ENCODE measurements around the gene MGAT4C. TPM values are rescaled to one million over a fixed set of nuclear protein-coding genes. Genes with fewer than 3 reads are reported as not detected.

MGAT4C gene
- total and polyA plus RNA-seq, 2 of the 8 experiments (the other 6 are each of a cell fraction or from before 2014, with no cell fraction given), result 1.6 to 2.5 TPM

GRCh38 chr12:85949253-85949652 is 306.9 kb downstream of the MGAT4C start:
- no peaks in the 10 kb centered on the region for H4K20me1 ChIP-seq (replicated peaks in 1 of 2; ENCODE audit: control insufficient read depth in 1 of 2, insufficient read depth in 2 of 2, low read length in 2 of 2)
- H2BK5ac ChIP-seq (ENCODE audit: low read depth, low read length), result peak overlapping the region; percentile 100
- H2BK12ac ChIP-seq (ENCODE audit: low read depth, low read length), result peak overlapping the region; percentile 84; the same call in 1 of the 2 replicates
- peak; percentile 92 for FAIRE-seq
- no peak overlapping the region; a peak in 2 of 7 replicates for H3K9ac ChIP-seq (replicated peaks in 1 of 4; ENCODE audit: extremely low read depth in 1 of 4, low read depth in 3 of 4, low read length in 3 of 4)
- H2BK20ac ChIP-seq (ENCODE audit: low read length), result no peak overlapping the region; the same call in 1 of the 2 replicates
- H3K23ac ChIP-seq (ENCODE audit: insufficient read length), result no peak overlapping the region
- H3K14ac ChIP-seq (ENCODE audit: insufficient read length), result no peak overlapping the region
- H3K18ac ChIP-seq (ENCODE audit: extremely low read depth, low read length), result peak overlapping the region; percentile 94; the same call in 1 of the 2 replicates
- no peaks in the 10 kb centered on the region for H3K79me2 ChIP-seq (ENCODE audit: control insufficient read depth in 1 of 2, insufficient read depth in 2 of 2, low read length in 2 of 2)
- peak overlapping the region; percentile 77 for H4K5ac ChIP-seq (ENCODE audit: insufficient read length, low read depth, low read length)
- no peak overlapping the region for H2BK15ac ChIP-seq (ENCODE audit: low read length)
- H4K91ac ChIP-seq (replicated peaks; ENCODE audit: insufficient read length, low read length), result peak overlapping the region; percentile 99
- H2AK5ac ChIP-seq (ENCODE audit: low read depth, low read length), result no peak overlapping the region
- H3K4me1 ChIP-seq (replicated peaks in 1 of 4; ENCODE audit: control insufficient read depth in 3 of 4, insufficient read depth in 4 of 4, low read length in 3 of 4), result peaks cover 2 to 23% (median 12%) of the 10 kb centered on the region in 4 experiments; a peak in 5 of 7 replicates
- no peak overlapping the region for H2AFZ ChIP-seq (ENCODE audit: low read length)
- H3K27ac ChIP-seq (ENCODE audit: low read depth, low read length), result peak overlapping the region; percentile 48; the same call in 1 of the 2 replicates
- ChIA-PET POLR2A (ENCODE audit: partially characterized antibody) (interaction anchor here (1.2 kb wide), 1 partner anchor 24 kb away, joined by 6 read pairs; no protein-coding TSS in a partner anchor), CTCF (ENCODE audit: partially characterized antibody) (interaction anchor here (0.6 to 10.0 kb wide), 8 partner anchors 20 to 1182 kb away, joined by 3 to 130 read pairs (median 4); no protein-coding TSS in a partner anchor)
- peak overlapping the region; percentile 87 for H3K4ac ChIP-seq (replicated peaks; ENCODE audit: insufficient read length, low read depth, low read length)
- H3K36me3 ChIP-seq (ENCODE audit: control insufficient read depth in 2 of 4, insufficient read depth in 4 of 4, low read length in 3 of 4), result peaks cover 0 to 4% (median 0%) of the 10 kb centered on the region in 4 experiments; a peak in 2 of 8 replicates
- H2BK120ac ChIP-seq (replicated peaks; ENCODE audit: low read depth, low read length), result peak overlapping the region; percentile 100
- no peaks in the 10 kb centered on the region for H3K79me1 ChIP-seq (ENCODE audit: low read depth, low read length)
- peaks cover 2% of the 10 kb centered on the region; the same call in 1 of the 2 replicates for H3K23me2 ChIP-seq (ENCODE audit: low read depth, low read length)
- peak overlapping the region in 1 of 4 experiments; percentile 38; a peak in 1 of 8 replicates for H3K4me3 ChIP-seq (ENCODE audit: extremely low read depth in 1 of 4, insufficient read depth in 2 of 4, low read depth in 3 of 4, low read length in 4 of 4)
- 7% methylated on average over 1 of the region's 1 CpG; no CpG with 5 or more reads in 1 of the 2 experiments for WGBS, 2 experiments (ENCODE audit: extremely low coverage in 1 of 2, insufficient coverage in 1 of 2, insufficient read length in 1 of 2, insufficient replicate concordance in 2 of 2, low coverage in 1 of 2, low lambda C conversion rate in 2 of 2, missing lambda C conversion rate in 1 of 2)
- H3K56ac ChIP-seq (replicated peaks; ENCODE audit: insufficient read length, low read depth, low read length), result peak overlapping the region; percentile 92
- peak overlapping the region; percentile 45 to 71 for H3K4me2 ChIP-seq (ENCODE audit: insufficient read depth in 1 of 2, low read depth in 2 of 2, low read length in 2 of 2)
- H3K9me3 ChIP-seq (ENCODE audit: insufficient read depth in 2 of 2, low read depth in 1 of 2, low read length in 1 of 2), result peaks cover 0 to 5% of the 10 kb centered on the region in 2 experiments; a peak in 1 of 4 replicates
- no peaks in the 10 kb centered on the region for H3K27me3 ChIP-seq (replicated peaks in 1 of 4; ENCODE audit: control insufficient read depth in 3 of 4, extremely low read depth in 1 of 4, insufficient read depth in 3 of 4, low read length in 3 of 4)
- peak in 1 of 2 experiments; percentile 36 for DNase-seq (ENCODE audit: low read depth in 1 of 2, low spot score in 2 of 2)
- no peak overlapping the region for H4K8ac ChIP-seq (ENCODE audit: extremely low read depth, insufficient read depth, low read length)
- TF ChIP-seq ASH2L (IDR thresholded peaks at IDR 0.05; ENCODE audit: low read length), result peak; percentile 44
- peak; percentile 70; the same call in 1 of the 2 replicates for TF ChIP-seq SP1 (IDR thresholded peaks at IDR 0.05; ENCODE audit: low read depth, low read length)
- peak; percentile 72 for TF ChIP-seq POU5F1 (IDR thresholded peaks at IDR 0.05; ENCODE audit: low read depth, low read length)
- peak; percentile 78 for TF ChIP-seq EGR1 (IDR thresholded peaks at IDR 0.05; ENCODE audit: borderline replicate concordance, low read depth, low read length)
- no peak for TF ChIP-seq RNF2 (IDR thresholded peaks at IDR 0.05; ENCODE audit: borderline replicate concordance, low read depth, low read length, missing control alignments, poor library complexity, severe bottlenecking)
- no peak for TF ChIP-seq USF2 (IDR thresholded peaks at IDR 0.05; ENCODE audit: low read length)
- 0 out of 2 replicates have a peak, but pooled peaks have one; percentile 29 for TF ChIP-seq TCF12 (IDR thresholded peaks at IDR 0.05; ENCODE audit: low read depth, low read length)
- peak in 1 of 2 experiments; percentile 99; a peak in 2 of 4 replicates for TF ChIP-seq HDAC2 (IDR thresholded peaks at IDR 0.05; ENCODE audit: borderline replicate concordance in 1 of 2, low read depth in 2 of 2, low read length in 2 of 2)
- TF ChIP-seq RAD21 (IDR thresholded peaks at IDR 0.05 in 1 of 2, conservative IDR thresholded peaks at IDR 0.05 in 1 of 2; ENCODE audit: low read depth in 2 of 2, low read length in 2 of 2), result 0 out of 4 replicates have a peak, but pooled peaks of 1 of the 2 experiments have one; percentile 4
- TF ChIP-seq YY1 (IDR thresholded peaks at IDR 0.05; ENCODE audit: low read depth, low read length), result 0 out of 2 replicates have a peak, but pooled peaks have one; percentile 36

All from H1 (cell line).